CD4-positive, CD25-positive, alpha-beta regulatory T cell (primary cell): ENCODE measurements around the gene TMEM182. TPM values are rescaled to one million over a fixed set of nuclear protein-coding genes. Genes with fewer than 3 reads are reported as not detected.

Experiments used
- ATAC-seq, 2 donors: fragments of 150-1000 bp; cut with Tn5 transposase; one replicate each; pipeline ENCODE4 v1.10.0; 2021; ENCODE audit warnings: low read depth in 2 of 2, moderate number of reproducible peaks in 2 of 2, moderate library complexity in 1 of 2
- DNase-seq, 3 donors: peaks; one replicate each; pipeline versions ENCODE4 v3.0.0 to v3.0.0-alpha.2; 2012 to 2022; ENCODE audit warnings: mixed read lengths in 1 of 3
- H3K27ac ChIP-seq: one replicate; pipeline ENCODE4 v1.7.0; 2013; ENCODE audit warnings: mild to moderate bottlenecking, low read length; ENCODE audit not compliant: insufficient read depth, poor library complexity, severe bottlenecking
- H3K27me3 ChIP-seq: one replicate; pipeline ENCODE4 v1.7.0; 2013; ENCODE audit warnings: low read length; ENCODE audit not compliant: control insufficient read depth, insufficient read depth
- H3K36me3 ChIP-seq: one replicate; pipeline ENCODE4 v1.7.0; 2013; ENCODE audit warnings: mild to moderate bottlenecking, low read length, moderate library complexity; ENCODE audit not compliant: control insufficient read depth, insufficient read depth
- H3K4me1 ChIP-seq: 2 replicates; pipeline ENCODE4 v1.7.0; 2013; ENCODE audit warnings: mild to moderate bottlenecking, low read length; ENCODE audit not compliant: insufficient read depth, control insufficient read depth, poor library complexity, severe bottlenecking
- H3K4me3 ChIP-seq: one replicate; pipeline ENCODE4 v1.7.0; 2013; ENCODE audit warnings: low read depth, mild to moderate bottlenecking, low read length, moderate library complexity
- H3K9me3 ChIP-seq, 2 experiments: 1 replicate in 1 of 2; 2 replicates in 1 of 2; pipeline ENCODE4 v1.7.0; 2013; ENCODE audit warnings: low read length in 2 of 2, mild to moderate bottlenecking in 1 of 2, moderate library complexity in 1 of 2; ENCODE audit not compliant: control insufficient read depth in 2 of 2
- H3K27ac Mint-ChIP-seq, 3 donors: one replicate each; pipeline ENCODE4 v1.8.0; 2020 to 2022; ENCODE audit warnings: mild to moderate bottlenecking in 3 of 3, mixed read lengths in 3 of 3, moderate library complexity in 2 of 3
- H3K27me3 Mint-ChIP-seq: one replicate; pipeline ENCODE4 v1.8.0; 2022; ENCODE audit warnings: mild to moderate bottlenecking, mixed read lengths
- H3K36me3 Mint-ChIP-seq: one replicate; pipeline ENCODE4 v1.8.0; 2020; ENCODE audit warnings: mixed read lengths
- H3K4me1 Mint-ChIP-seq, 4 donors: one replicate each; pipeline ENCODE4 v1.8.0; 2020 to 2022; ENCODE audit warnings: mixed read lengths in 4 of 4, mild to moderate bottlenecking in 1 of 4
- H3K4me3 Mint-ChIP-seq, 4 donors: one replicate each; pipeline ENCODE4 v1.8.0; 2020 to 2022; ENCODE audit warnings: mild to moderate bottlenecking in 4 of 4, mixed read lengths in 4 of 4, moderate library complexity in 3 of 4
- H3K9me3 Mint-ChIP-seq, 7 donors: one replicate each; pipeline ENCODE4 v1.8.0; 2020 to 2022; ENCODE audit warnings: mixed read lengths in 7 of 7, mild to moderate bottlenecking in 3 of 7, moderate library complexity in 2 of 7
- polyA plus RNA-seq, 4 donors: library from polyadenylated mRNA; unstranded; fragments of 300-500 nt; fragmentation: Illumina TruSeq; gene quantifications; one replicate each; pipeline ENCODE4 v1.2.3, GENCODE V29; 2021
- total RNA-seq: library from RNA; stranded (reverse); gene quantifications from one replicate; pipeline ENCODE4 v1.2.3, GENCODE V29; 2022

TMEM182 gene
- total and polyA plus RNA-seq, 5 donors from 2014 or later, result 3.3 to 6.5 (median 4.4) TPM

GRCh38 chr2:102834523-102835273 lies 72.9 kb downstream of the TMEM182 start:
- H3K4me3 Mint-ChIP-seq, result no peak overlapping the region
- no peaks in the 10 kb centered on the region for H3K27me3 ChIP-seq
- no peak for ATAC-seq

GRCh38 chr2:102837626-102838198 lies 75.9 kb downstream of the TMEM182 start:
- Mint-ChIP-seq H3K9me3 (no peaks in the 10 kb centered on the region), H3K4me3 (no peak overlapping the region)
- no peak for DNase-seq

More at GRCh38 chr2:102834523-102835273, 72.9 kb downstream of the TMEM182 start:
- Mint-ChIP-seq H3K36me3 (peaks cover 7% of the 10 kb centered on the region), H3K27me3 (no peaks in the 10 kb centered on the region), H3K4me1 (no peaks in the 10 kb centered on the region), H3K27ac (no peak overlapping the region), H3K9me3 (peaks cover 0 to 4% (median 0%) of the 10 kb centered on the region in 7 donors)
- Histone ChIP-seq H3K4me3 (no peak overlapping the region), H3K9me3 (no peaks in the 10 kb centered on the region), H3K4me1 (no peaks in the 10 kb centered on the region), H3K27ac (no peak overlapping the region), H3K36me3 (no peaks in the 10 kb centered on the region)
- DNase-seq, result no peak

GRCh38 chr2:102839668-102840388 lies 78.0 kb downstream of the TMEM182 start:
- DNase-seq (peak in 1 of 3 donors; percentile 39), ATAC-seq (no peak)
- Histone ChIP-seq H3K4me3 (no peak overlapping the region), H3K27me3 (no peaks in the 10 kb centered on the region), H3K9me3 (no peaks in the 10 kb centered on the region), H3K36me3 (no peaks in the 10 kb centered on the region), H3K27ac (no peak overlapping the region), H3K4me1 (no peaks in the 10 kb centered on the region)
- Mint-ChIP-seq H3K4me1 (peaks cover 0 to 3% (median 0%) of the 10 kb centered on the region in 4 donors), H3K9me3 (no peaks in the 10 kb centered on the region), H3K4me3 (no peak overlapping the region), H3K27ac (no peak overlapping the region), H3K36me3 (peaks cover 6% of the 10 kb centered on the region), H3K27me3 (peaks cover 5% of the 10 kb centered on the region)

More at GRCh38 chr2:102837626-102838198, 75.9 kb downstream of the TMEM182 start:
- peaks cover 7% of the 10 kb centered on the region for H3K36me3 Mint-ChIP-seq
- Histone ChIP-seq H3K9me3 (no peaks in the 10 kb centered on the region), H3K27me3 (no peaks in the 10 kb centered on the region), H3K4me1 (no peaks in the 10 kb centered on the region), H3K27ac (no peak overlapping the region), H3K36me3 (no peaks in the 10 kb centered on the region), H3K4me3 (no peak overlapping the region)
- H3K4me1 Mint-ChIP-seq, result peaks cover 0 to 3% (median 0%) of the 10 kb centered on the region in 4 donors
- no peaks in the 10 kb centered on the region for H3K27me3 Mint-ChIP-seq
- H3K27ac Mint-ChIP-seq, result no peak overlapping the region
- ATAC-seq, result no peak

DNA sequence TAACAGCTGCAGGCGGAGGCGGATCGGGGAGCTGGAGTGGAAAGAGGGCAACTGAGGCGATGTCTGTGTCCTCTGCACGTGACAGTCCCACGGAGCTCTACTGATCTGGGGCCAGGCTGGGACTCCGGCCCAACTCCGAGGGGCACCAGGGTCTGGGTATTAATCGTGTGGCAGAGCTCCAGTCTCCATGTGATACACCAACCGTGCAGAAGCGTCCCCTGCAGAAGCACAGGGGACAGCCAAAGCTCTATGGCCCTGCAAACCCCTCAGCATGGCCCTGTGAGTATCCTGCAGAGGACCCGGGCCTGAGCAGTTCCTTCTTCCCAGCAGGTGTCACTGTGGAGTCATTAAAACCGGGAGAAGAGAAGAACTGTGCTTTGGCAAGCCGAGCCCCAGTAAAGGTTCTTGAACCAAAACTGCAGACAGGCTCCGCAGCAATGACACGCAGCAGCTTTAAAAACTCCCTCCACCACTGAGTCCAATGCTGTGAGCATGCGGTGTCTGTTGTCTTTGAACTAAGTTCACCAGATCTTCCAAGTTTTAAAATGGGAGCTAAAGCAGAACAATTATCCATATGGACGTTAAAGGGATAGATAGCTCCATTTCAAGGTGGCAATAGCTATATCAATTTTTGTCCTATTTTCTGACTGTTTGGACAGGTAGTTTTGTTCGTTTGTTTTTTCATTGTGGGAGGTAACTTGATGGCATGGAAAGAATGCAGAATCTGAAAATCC lies 79.4 kb downstream of the TMEM182 start:
- no peak overlapping the region for H3K27ac Mint-ChIP-seq
- Histone ChIP-seq H3K36me3 (no peaks in the 10 kb centered on the region), H3K4me1 (no peaks in the 10 kb centered on the region), H3K27me3 (no peaks in the 10 kb centered on the region), H3K27ac (no peak overlapping the region), H3K9me3 (no peaks in the 10 kb centered on the region), H3K4me3 (no peak overlapping the region)
- H3K4me1 Mint-ChIP-seq, result peaks cover 0 to 3% (median 0%) of the 10 kb centered on the region in 4 donors
- DNase-seq (peak in 1 of 3 donors; percentile 44), ATAC-seq (peak; percentile 20 to 37)
- peaks cover 5% of the 10 kb centered on the region for H3K27me3 Mint-ChIP-seq
- H3K9me3 Mint-ChIP-seq, result no peaks in the 10 kb centered on the region
- peaks cover 6% of the 10 kb centered on the region for H3K36me3 Mint-ChIP-seq
- no peak overlapping the region for H3K4me3 Mint-ChIP-seq

GRCh38 chr2:102843764-102844443 lies 82.1 kb downstream of the TMEM182 start:
- Mint-ChIP-seq H3K27me3 (peaks cover 12% of the 10 kb centered on the region), H3K4me3 (no peak overlapping the region), H3K9me3 (no peaks in the 10 kb centered on the region), H3K36me3 (peaks cover 6% of the 10 kb centered on the region), H3K27ac (no peak overlapping the region), H3K4me1 (peaks cover 0 to 3% (median under 1%) of the 10 kb centered on the region in 4 donors)
- Histone ChIP-seq H3K36me3 (no peaks in the 10 kb centered on the region), H3K27me3 (peaks cover 4% of the 10 kb centered on the region), H3K4me3 (no peak overlapping the region), H3K4me1 (no peaks in the 10 kb centered on the region), H3K9me3 (no peaks in the 10 kb centered on the region), H3K27ac (no peak overlapping the region)
- ATAC-seq, result no peak
- DNase-seq, result no peak

DNA sequence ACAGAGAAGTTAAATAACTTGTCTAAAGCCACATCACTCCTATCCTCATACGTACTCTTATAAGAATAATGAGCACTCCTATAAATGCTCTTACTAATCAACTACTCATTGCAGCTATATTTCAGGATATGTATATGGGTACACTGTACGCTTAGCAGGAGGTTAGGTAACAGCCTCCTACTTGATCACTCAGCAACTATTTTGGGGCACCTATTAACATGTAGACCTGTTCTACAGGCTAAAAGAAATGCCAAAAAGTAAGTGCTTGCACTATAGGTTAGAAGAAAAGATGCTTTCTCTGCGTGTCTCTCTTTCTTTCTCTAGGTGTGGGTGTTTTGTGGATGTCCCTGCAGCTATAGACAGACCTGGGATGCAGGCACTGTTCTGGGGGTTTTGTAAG lies 83.1 kb downstream of the TMEM182 start:
- DNase-seq (no peak), ATAC-seq (no peak)
- H3K27ac Mint-ChIP-seq, result no peak overlapping the region
- H3K36me3 ChIP-seq, result no peaks in the 10 kb centered on the region
- H3K4me1 Mint-ChIP-seq, result peaks cover 0 to 1% (median under 1%) of the 10 kb centered on the region in 4 donors
- peaks cover 4% of the 10 kb centered on the region for H3K27me3 ChIP-seq
- peaks cover 6% of the 10 kb centered on the region for H3K36me3 Mint-ChIP-seq
- peaks cover 12% of the 10 kb centered on the region for H3K27me3 Mint-ChIP-seq
- no peak overlapping the region for H3K4me3 ChIP-seq
- H3K4me1 ChIP-seq, result no peaks in the 10 kb centered on the region
- H3K9me3 Mint-ChIP-seq, result no peaks in the 10 kb centered on the region
- H3K9me3 ChIP-seq, result no peaks in the 10 kb centered on the region
- H3K27ac ChIP-seq, result no peak overlapping the region
- no peak overlapping the region for H3K4me3 Mint-ChIP-seq

GRCh38 chr2:102848366-102848839 lies 86.6 kb downstream of the TMEM182 start:
- peaks cover 4% of the 10 kb centered on the region for H3K27me3 ChIP-seq
- H3K4me3 Mint-ChIP-seq, result no peak overlapping the region

More at GRCh38 chr2:102848366-102848839, 86.6 kb downstream of the TMEM182 start:
- no peak overlapping the region for H3K4me3 ChIP-seq
- peaks cover 10% of the 10 kb centered on the region for H3K36me3 Mint-ChIP-seq
- peaks cover 9% of the 10 kb centered on the region for H3K27me3 Mint-ChIP-seq
- H3K9me3 ChIP-seq, result no peaks in the 10 kb centered on the region
- H3K27ac ChIP-seq, result no peak overlapping the region
- no peak overlapping the region for H3K27ac Mint-ChIP-seq
- H3K4me1 ChIP-seq, result no peaks in the 10 kb centered on the region
- H3K9me3 Mint-ChIP-seq, result peaks cover 0 to 3% (median 0%) of the 10 kb centered on the region in 7 donors
- ATAC-seq (no peak), DNase-seq (no peak)
- H3K4me1 Mint-ChIP-seq, result peaks cover 0 to 1% (median 0%) of the 10 kb centered on the region in 4 donors
- H3K36me3 ChIP-seq, result no peaks in the 10 kb centered on the region
